HEK293 (cell line): ENCODE results near the gene TANC1.
"Not testable (repeated sequence)": the region's sequence is repeated elsewhere in the genome, so short reads cannot be mapped to it uniquely, and the experiment has no call there.

Experiments used
- CTCF ChIA-PET: fragments of 350-600 bp; formaldehyde crosslinking; extraction: SDS; loops from one replicate; lab custom pipeline; 2021; ENCODE audit warnings: antibody characterized with exemption; lab: Yijun Ruan, JAX
- POLR2A ChIA-PET: fragments of 300-600 bp; formaldehyde crosslinking; extraction: SDS; loops from one replicate; lab custom pipeline; 2020; ENCODE audit warnings: antibody characterized with exemption, inconsistent platforms; lab: Yijun Ruan, JAX
- H3K27ac ChIP-seq: fragments of 200-500 bp; sonication (Bioruptor generic); 2 replicates; pipeline ENCODE4 v1.5.1; 2014; ENCODE audit warnings: low read depth, low read length, control low read depth, inconsistent platforms; ENCODE audit errors: extremely low read depth
- H3K36me3 ChIP-seq, 2 experiments: fragments of 200-500 bp in 1 of 2; sonication (Bioruptor generic) in 1 of 2; 1 replicate in 1 of 2; 2 replicates in 1 of 2; pipeline ENCODE4 v1.5.1; 2014 to 2017; ENCODE audit warnings: inconsistent platforms in 2 of 2, low read length in 2 of 2; ENCODE audit not compliant: control insufficient read depth in 2 of 2, insufficient read depth in 1 of 2
- H3K4me1 ChIP-seq: fragments of 200-500 bp; sonication (Bioruptor generic); 2 replicates; pipeline ENCODE4 v1.5.1; 2014; ENCODE audit warnings: mild to moderate bottlenecking, low read length, inconsistent platforms; ENCODE audit not compliant: control insufficient read depth, insufficient read depth
- H3K4me3 ChIP-seq: 2 replicates; pipeline ENCODE4 v1.5.1; 2011; ENCODE audit warnings: low read depth, mild to moderate bottlenecking, control low read depth, low read length, moderate library complexity
- H3K9me3 ChIP-seq: fragments of 200-500 bp; sonication (Bioruptor generic); 2 replicates; pipeline ENCODE4 v1.5.1; 2014; ENCODE audit warnings: low read depth, low read length, inconsistent platforms; ENCODE audit not compliant: control insufficient read depth, insufficient read depth
- KLF8 ChIP-seq: fragments of 450-650 bp; formaldehyde crosslinking; IDR thresholded peaks from 2 replicates; pipeline ENCODE4 v1.5.1; 2016; ENCODE audit warnings: missing biosample characterization, missing genetic modification characterization
- MEIS1 ChIP-seq: sonication (generic); formaldehyde crosslinking; IDR thresholded peaks from 2 replicates; pipeline ENCODE4 v1.8.1; 2022; ENCODE audit warnings: missing genetic modification reagents, mild to moderate bottlenecking, borderline replicate concordance
- SCRT2 ChIP-seq: fragments of 450-650 bp; formaldehyde crosslinking; IDR thresholded peaks from 2 replicates; pipeline ENCODE4 v1.5.1; 2016; ENCODE audit warnings: missing biosample characterization, missing genetic modification characterization
- SETDB1 ChIP-seq: IDR thresholded peaks from one replicate; pipeline ENCODE4 v1.6.1; 2017; ENCODE audit warnings: mild to moderate bottlenecking, low read length, moderate library complexity, mixed read lengths; ENCODE audit not compliant: insufficient read length
- TRIM28 ChIP-seq: IDR thresholded peaks from 2 replicates; pipeline ENCODE4 v1.6.1; 2011; ENCODE audit warnings: low read length, control low read depth, borderline replicate concordance
- ZBTB17 ChIP-seq: fragments of 450-650 bp; formaldehyde crosslinking; IDR thresholded peaks from 2 replicates; pipeline ENCODE4 v1.5.1; 2016; ENCODE audit warnings: missing biosample characterization, missing genetic modification characterization
- ZEB2 ChIP-seq: fragments of 450-650 bp; formaldehyde crosslinking; IDR thresholded peaks from 2 replicates; pipeline ENCODE4 v1.5.1; 2016; ENCODE audit warnings: missing biosample characterization, missing genetic modification characterization
- ZNF366 ChIP-seq: fragments of 450-650 bp; formaldehyde crosslinking; conservative IDR thresholded peaks from 2 replicates; pipeline ENCODE4 v1.5.1; 2016; ENCODE audit warnings: missing biosample characterization, missing genetic modification characterization
- ZNF426 ChIP-seq: fragments of 450-650 bp; formaldehyde crosslinking; IDR thresholded peaks from 2 replicates; pipeline ENCODE4 v1.5.1; 2017; ENCODE audit warnings: missing biosample characterization, missing genetic modification characterization, mild to moderate bottlenecking, inconsistent platforms, moderate library complexity
- ZNF529 ChIP-seq: fragments of 450-650 bp; formaldehyde crosslinking; IDR thresholded peaks from 2 replicates; pipeline ENCODE4 v1.5.1; 2017; ENCODE audit warnings: missing genetic modification characterization, missing biosample characterization; ENCODE audit not compliant: insufficient replicate concordance
- ZNF558 ChIP-seq: fragments of 450-650 bp; formaldehyde crosslinking; IDR thresholded peaks from 2 replicates; pipeline ENCODE4 v1.5.1; 2016; ENCODE audit warnings: missing biosample characterization, missing genetic modification characterization
- ZNF561 ChIP-seq: fragments of 450-650 bp; IDR thresholded peaks from 2 replicates; pipeline ENCODE4 v1.5.1; 2018; ENCODE audit warnings: missing biosample characterization, missing genetic modification characterization, borderline replicate concordance
- ZNF585B ChIP-seq: fragments of 450-650 bp; formaldehyde crosslinking; IDR thresholded peaks from 2 replicates; pipeline ENCODE4 v1.5.1; 2016; ENCODE audit warnings: missing biosample characterization, missing genetic modification characterization
- ZNF623 ChIP-seq: fragments of 450-650 bp; formaldehyde crosslinking; IDR thresholded peaks from 2 replicates; pipeline ENCODE4 v1.5.1; 2016; ENCODE audit warnings: missing biosample characterization, missing genetic modification characterization
- ZNF664 ChIP-seq: fragments of 450-650 bp; formaldehyde crosslinking; IDR thresholded peaks from 2 replicates; pipeline ENCODE4 v1.5.1; 2016; ENCODE audit warnings: missing biosample characterization, missing genetic modification characterization
- TF ChIP-seq, protein P1 (sequence below): fragments of 450-650 bp; formaldehyde crosslinking; IDR thresholded peaks from 2 replicates; pipeline ENCODE4 v1.5.1; 2016; ENCODE audit warnings: missing biosample characterization, missing genetic modification characterization
- TF ChIP-seq, protein P2 (sequence below): fragments of 450-650 bp; formaldehyde crosslinking; IDR thresholded peaks from 2 replicates; pipeline ENCODE4 v1.5.1; 2016; ENCODE audit warnings: missing biosample characterization, missing genetic modification characterization
- TF ChIP-seq, protein P3 (sequence below): fragments of 450-650 bp; formaldehyde crosslinking; IDR thresholded peaks from 2 replicates; pipeline ENCODE4 v1.5.1; 2016; ENCODE audit warnings: missing biosample characterization, missing genetic modification characterization
- TF ChIP-seq, protein P4 (sequence below): fragments of 450-650 bp; formaldehyde crosslinking; IDR thresholded peaks from 2 replicates; pipeline ENCODE4; 2016; ENCODE audit warnings: missing biosample characterization, missing genetic modification characterization
- TF ChIP-seq, protein P5 (sequence below): fragments of 450-650 bp; formaldehyde crosslinking; IDR thresholded peaks from 2 replicates; pipeline ENCODE4 v1.5.1; 2016; ENCODE audit warnings: missing biosample characterization, missing genetic modification characterization, low read depth
- TF ChIP-seq, protein P6 (sequence below): fragments of 450-650 bp; formaldehyde crosslinking; IDR thresholded peaks from 2 replicates; pipeline ENCODE4 v1.5.1; 2017; ENCODE audit warnings: missing biosample characterization, missing genetic modification characterization

Gene TANC1

DNA sequence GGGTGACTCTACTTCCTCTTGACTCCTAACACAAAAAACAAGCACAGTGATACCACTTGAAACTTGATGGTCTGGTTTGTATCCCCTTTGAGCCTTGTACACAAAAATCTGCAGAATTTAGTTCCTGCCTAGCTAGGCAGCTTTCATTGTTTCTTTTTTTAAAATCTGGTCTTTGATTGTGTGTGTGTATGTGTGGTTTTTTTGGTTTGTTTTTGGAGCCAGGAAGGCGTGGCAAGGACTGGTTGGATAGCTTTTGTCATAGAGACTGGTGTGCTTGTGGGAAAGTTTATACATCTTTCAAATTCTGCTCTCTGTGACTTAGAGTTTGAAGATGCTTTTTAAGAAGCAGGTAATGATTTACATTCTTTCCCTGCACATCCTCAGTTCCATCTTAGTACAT is 127.4 kb downstream of the TANC1 start (continued):
- no peak for TF ChIP-seq ZNF623 (tag by site-specific recombination)
- no peak for TF ChIP-seq ZNF426 (tag by site-specific recombination)

DNA sequence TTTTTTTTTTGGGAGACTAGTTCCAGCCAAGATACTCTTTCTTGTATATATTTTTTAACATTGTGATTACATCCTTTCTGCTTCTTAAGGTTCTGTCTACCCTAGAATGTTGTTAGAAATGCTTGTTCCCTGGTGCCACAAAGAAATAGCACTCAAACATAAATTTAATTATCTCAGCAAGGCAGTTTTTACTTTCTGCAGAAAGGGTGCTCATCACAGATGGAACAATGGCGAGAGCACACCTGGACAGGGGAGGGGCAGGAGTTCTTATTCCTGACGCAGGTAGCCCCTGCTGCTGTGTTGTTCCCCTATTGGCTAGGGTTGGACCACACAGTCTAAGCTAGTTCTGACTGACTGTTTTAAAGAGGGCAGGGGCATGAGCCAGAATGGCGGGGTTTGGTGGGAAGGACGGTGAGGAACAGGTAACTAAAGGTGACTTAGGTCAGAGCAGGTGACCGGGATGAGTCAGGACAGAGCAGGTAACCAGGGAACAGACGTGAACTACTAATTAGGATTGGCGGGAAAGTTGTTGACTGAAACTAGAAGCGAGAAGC is 127.9 kb downstream of the TANC1 start:
- CTCF ChIA-PET: interaction anchor here (1.0 to 1.7 kb wide), 2 partner anchors 19 to 22 kb away, joined by 3 to 7 read pairs; no protein-coding TSS in a partner anchor

DNA sequence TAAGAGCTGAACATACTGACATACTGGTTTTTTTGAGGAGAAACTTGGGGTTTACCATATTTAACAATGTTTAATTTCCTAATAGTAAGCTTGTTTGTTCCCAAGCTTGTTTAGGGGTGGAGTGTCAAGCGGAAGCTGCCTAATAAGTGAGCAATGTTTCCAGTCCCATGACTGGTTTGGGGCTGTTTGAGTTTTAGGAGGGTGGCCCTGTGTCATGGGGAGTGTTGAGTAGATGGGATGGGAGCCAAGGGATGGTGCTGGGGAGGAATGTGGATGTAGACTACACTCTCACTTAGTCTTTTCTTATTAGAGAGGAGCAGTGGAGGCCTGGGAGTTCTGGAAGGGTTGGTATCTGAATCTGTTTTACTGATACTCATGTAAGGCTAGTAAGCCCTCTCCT is 128.5 kb downstream of the TANC1 start:
- H3K36me3 ChIP-seq: no peaks in the 10 kb centered on the region
- H3K9me3 ChIP-seq: no peaks in the 10 kb centered on the region
- no peak overlapping the region for H3K4me3 ChIP-seq
- peaks cover 23% of the 10 kb centered on the region for H3K4me1 ChIP-seq
- ChIA-PET CTCF (interaction anchor here (1.0 to 1.7 kb wide), 2 partner anchors 19 to 22 kb away, joined by 3 to 7 read pairs; no protein-coding TSS in a partner anchor), POLR2A (no interaction called here)
- TF ChIP-seq ZNF585B (tag by site-specific recombination) (no peak), KLF8 (no peak), SCRT2 (tag by site-specific recombination) (no peak), ZNF664 (tag by site-specific recombination) (no peak), ZBTB17 (tag by site-specific recombination) (peak; percentile 41; the same call in 1 of the 2 replicates), MEIS1 (no peak)
- TF ChIP-seq, protein P1, sequence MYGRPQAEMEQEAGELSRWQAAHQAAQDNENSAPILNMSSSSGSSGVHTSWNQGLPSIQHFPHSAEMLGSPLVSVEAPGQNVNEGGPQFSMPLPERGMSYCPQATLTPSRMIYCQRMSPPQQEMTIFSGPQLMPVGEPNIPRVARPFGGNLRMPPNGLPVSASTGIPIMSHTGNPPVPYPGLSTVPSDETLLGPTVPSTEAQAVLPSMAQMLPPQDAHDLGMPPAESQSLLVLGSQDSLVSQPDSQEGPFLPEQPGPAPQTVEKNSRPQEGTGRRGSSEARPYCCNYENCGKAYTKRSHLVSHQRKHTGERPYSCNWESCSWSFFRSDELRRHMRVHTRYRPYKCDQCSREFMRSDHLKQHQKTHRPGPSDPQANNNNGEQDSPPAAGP: peak; percentile 43; the same call in 1 of the 2 replicates
- TF ChIP-seq, protein P2, sequence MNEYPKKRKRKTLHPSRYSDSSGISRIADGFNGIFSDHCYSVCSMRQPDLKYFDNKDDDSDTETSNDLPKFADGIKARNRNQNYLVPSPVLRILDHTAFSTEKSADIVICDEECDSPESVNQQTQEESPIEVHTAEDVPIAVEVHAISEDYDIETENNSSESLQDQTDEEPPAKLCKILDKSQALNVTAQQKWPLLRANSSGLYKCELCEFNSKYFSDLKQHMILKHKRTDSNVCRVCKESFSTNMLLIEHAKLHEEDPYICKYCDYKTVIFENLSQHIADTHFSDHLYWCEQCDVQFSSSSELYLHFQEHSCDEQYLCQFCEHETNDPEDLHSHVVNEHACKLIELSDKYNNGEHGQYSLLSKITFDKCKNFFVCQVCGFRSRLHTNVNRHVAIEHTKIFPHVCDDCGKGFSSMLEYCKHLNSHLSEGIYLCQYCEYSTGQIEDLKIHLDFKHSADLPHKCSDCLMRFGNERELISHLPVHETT (tag by site-specific recombination): no peak
- H3K27ac ChIP-seq: no peak overlapping the region

More for the DNA sequence above, 127.9 kb downstream of the TANC1 start:
- POLR2A ChIA-PET, H3K36me3 ChIP-seq, H3K27ac ChIP-seq, H3K4me3 ChIP-seq, H3K9me3 ChIP-seq: not testable (repeated sequence)
- H3K4me1 ChIP-seq: peaks cover 27% of the 10 kb centered on the region
- TF ChIP-seq TRIM28 (peak; percentile 59; the same call in 1 of the 2 replicates), ZNF561 (tag by site-specific recombination) (peak; percentile 48; the same call in 1 of the 2 replicates), SETDB1 (peak; percentile 94)

DNA sequence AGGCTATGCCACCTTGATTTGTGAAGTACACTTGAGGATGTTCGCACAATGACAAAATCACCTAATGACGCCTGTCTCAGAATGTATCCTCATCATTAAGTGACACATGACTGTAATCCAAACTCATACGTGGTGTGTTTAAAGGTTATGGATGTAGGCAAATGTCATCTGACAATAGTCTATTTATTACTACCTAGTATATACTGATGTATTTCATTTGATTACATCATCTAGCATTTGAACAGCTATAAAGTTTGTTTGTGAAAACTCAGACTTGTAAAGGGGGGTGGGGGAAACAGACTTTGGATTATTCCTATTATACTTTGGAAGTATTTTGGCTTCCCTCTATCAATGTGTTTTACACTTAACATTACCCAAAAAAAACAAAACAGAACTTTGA is 129.9 kb downstream of the TANC1 start:
- no peaks in the 10 kb centered on the region for H3K9me3 ChIP-seq
- POLR2A ChIA-PET: interaction anchor here (1.0 kb wide), 1 partner anchor 130 kb away, joined by 3 read pairs; the partner anchor contains the start of gene TANC1
- H3K36me3 ChIP-seq: no peaks in the 10 kb centered on the region
- H3K4me1 ChIP-seq: peaks cover 16% of the 10 kb centered on the region
- no peak overlapping the region for H3K27ac ChIP-seq
- CTCF ChIA-PET: interaction anchor here (0.6 kb wide), 1 partner anchor 16 kb away, joined by 4 read pairs; no protein-coding TSS in a partner anchor
- no peak overlapping the region for H3K4me3 ChIP-seq
- TF ChIP-seq, protein P3, sequence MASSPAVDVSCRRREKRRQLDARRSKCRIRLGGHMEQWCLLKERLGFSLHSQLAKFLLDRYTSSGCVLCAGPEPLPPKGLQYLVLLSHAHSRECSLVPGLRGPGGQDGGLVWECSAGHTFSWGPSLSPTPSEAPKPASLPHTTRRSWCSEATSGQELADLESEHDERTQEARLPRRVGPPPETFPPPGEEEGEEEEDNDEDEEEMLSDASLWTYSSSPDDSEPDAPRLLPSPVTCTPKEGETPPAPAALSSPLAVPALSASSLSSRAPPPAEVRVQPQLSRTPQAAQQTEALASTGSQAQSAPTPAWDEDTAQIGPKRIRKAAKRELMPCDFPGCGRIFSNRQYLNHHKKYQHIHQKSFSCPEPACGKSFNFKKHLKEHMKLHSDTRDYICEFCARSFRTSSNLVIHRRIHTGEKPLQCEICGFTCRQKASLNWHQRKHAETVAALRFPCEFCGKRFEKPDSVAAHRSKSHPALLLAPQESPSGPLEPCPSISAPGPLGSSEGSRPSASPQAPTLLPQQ (tag by site-specific recombination): 0 out of 2 replicates have a peak, but pooled peaks have one; percentile 30
- TF ChIP-seq ZBTB17 (tag by site-specific recombination): no peak
- TF ChIP-seq, protein P4, sequence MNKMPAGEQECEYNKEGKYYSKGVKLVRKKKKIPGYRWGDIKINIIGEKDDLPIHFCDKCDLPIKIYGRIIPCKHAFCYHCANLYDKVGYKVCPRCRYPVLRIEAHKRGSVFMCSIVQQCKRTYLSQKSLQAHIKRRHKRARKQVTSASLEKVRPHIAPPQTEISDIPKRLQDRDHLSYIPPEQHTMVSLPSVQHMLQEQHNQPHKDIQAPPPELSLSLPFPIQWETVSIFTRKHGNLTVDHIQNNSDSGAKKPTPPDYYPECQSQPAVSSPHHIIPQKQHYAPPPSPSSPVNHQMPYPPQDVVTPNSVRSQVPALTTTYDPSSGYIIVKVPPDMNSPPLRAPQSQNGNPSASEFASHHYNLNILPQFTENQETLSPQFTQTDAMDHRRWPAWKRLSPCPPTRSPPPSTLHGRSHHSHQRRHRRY (tag by site-specific recombination): no peak
- TF ChIP-seq ZNF366: peak; percentile 73
- no peak for TF ChIP-seq ZNF558 (tag by site-specific recombination)
- TF ChIP-seq, protein P5, sequence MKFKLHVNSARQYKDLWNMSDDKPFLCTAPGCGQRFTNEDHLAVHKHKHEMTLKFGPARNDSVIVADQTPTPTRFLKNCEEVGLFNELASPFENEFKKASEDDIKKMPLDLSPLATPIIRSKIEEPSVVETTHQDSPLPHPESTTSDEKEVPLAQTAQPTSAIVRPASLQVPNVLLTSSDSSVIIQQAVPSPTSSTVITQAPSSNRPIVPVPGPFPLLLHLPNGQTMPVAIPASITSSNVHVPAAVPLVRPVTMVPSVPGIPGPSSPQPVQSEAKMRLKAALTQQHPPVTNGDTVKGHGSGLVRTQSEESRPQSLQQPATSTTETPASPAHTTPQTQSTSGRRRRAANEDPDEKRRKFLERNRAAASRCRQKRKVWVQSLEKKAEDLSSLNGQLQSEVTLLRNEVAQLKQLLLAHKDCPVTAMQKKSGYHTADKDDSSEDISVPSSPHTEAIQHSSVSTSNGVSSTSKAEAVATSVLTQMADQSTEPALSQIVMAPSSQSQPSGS (tag by site-specific recombination): peak; percentile 85
- TF ChIP-seq ZNF529 (tag by site-specific recombination): no peak
- peak; percentile 57; the same call in 1 of the 2 replicates for TF ChIP-seq ZEB2
- TF ChIP-seq, protein P6, sequence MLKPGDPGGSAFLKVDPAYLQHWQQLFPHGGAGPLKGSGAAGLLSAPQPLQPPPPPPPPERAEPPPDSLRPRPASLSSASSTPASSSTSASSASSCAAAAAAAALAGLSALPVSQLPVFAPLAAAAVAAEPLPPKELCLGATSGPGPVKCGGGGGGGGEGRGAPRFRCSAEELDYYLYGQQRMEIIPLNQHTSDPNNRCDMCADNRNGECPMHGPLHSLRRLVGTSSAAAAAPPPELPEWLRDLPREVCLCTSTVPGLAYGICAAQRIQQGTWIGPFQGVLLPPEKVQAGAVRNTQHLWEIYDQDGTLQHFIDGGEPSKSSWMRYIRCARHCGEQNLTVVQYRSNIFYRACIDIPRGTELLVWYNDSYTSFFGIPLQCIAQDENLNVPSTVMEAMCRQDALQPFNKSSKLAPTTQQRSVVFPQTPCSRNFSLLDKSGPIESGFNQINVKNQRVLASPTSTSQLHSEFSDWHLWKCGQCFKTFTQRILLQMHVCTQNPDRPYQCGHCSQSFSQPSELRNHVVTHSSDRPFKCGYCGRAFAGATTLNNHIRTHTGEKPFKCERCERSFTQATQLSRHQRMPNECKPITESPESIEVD (tag by site-specific recombination): peak; percentile 42; the same call in 1 of the 2 replicates
